ENCODE results near the gene MLEC. TPM values are rescaled to one million over a fixed set of nuclear protein-coding genes. Genes with fewer than 3 reads are reported as not detected.

MLEC gene
- total RNA-seq, 4 donors from 2014 or later, result 65.1 to 94.1 (median 85.8) TPM

DNA sequence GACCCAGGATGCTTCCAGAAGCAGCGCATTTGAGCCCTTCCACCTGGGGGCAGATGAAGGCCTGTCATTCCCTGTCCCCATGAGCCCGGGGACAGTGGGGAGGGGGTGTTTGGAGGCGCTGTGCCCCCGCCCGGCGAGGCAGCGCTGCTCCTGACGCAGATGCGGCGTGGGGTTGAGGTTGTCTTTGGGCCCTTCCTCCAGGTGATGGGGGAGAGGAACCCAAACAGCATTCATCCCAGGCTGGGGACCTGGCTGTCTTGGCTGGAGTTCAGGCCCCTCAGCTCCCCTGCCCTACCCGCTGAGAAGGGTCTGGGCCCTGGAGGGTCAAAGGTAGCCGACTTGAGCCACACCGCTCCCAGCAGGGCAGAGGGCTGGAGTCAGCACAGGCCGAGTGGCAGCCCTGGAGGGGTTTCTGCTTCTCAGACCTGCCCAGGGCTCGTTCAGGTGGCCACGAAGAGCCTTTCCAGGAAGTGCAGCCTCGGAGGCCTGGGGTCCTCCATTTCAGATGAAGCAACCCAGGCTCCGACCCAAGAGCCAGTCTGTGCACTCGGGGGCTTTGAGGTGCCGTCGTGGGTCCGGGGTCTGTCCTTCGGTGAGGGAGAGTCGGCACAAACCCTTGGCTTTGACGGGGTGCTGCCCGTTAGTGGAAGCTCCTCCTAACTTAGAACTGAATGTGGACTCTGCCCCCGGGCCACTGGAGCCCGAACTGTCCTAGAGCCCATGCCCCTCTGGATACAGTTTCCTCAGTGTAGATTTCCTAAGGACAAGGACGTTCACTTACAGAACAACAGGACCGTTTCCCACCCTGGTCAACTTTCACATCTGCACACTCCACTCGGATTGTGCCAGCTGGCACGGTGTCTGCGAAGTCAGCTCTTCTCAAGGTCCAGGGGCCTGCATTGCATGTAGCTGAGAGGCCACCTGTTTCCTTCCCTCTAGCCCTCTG, 54.8 kb downstream of the MLEC start:
- TF ChIP-seq, protein P1, sequence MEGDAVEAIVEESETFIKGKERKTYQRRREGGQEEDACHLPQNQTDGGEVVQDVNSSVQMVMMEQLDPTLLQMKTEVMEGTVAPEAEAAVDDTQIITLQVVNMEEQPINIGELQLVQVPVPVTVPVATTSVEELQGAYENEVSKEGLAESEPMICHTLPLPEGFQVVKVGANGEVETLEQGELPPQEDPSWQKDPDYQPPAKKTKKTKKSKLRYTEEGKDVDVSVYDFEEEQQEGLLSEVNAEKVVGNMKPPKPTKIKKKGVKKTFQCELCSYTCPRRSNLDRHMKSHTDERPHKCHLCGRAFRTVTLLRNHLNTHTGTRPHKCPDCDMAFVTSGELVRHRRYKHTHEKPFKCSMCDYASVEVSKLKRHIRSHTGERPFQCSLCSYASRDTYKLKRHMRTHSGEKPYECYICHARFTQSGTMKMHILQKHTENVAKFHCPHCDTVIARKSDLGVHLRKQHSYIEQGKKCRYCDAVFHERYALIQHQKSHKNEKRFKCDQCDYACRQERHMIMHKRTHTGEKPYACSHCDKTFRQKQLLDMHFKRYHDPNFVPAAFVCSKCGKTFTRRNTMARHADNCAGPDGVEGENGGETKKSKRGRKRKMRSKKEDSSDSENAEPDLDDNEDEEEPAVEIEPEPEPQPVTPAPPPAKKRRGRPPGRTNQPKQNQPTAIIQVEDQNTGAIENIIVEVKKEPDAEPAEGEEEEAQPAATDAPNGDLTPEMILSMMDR (IDR thresholded peaks at IDR 0.05; ENCODE audit: low read depth), result no peak

DNA sequence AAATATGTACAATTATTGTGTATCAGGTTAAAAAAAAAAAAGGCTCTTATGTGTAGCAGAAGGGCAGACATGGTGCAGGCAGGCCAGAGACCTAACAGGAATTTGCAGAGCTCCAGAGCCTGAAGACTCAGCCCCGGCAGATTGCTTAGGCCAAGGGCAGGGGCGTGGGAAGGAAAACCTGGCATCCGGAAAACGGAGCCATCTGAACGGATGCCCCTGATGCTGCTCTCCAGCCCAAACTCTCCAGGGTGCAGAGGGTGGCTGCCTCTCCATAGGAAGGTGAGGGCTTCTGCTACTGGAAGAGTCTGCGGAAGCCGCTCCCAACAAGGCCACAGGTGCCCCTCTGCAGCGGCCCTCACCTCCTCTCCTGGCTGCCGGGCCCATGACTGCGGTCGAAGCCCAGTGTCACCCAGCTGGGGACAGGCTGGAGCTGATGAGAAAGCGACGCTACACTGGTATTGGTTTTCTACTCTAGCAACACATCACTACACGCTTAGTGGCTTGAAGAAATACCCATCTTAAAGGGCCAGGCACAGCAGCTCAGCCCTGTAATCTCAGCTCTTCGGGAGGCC, 58.1 kb downstream of the MLEC start:
- TF ChIP-seq, protein P1 (IDR thresholded peaks at IDR 0.05; ENCODE audit: low read depth), result no peak

DNA sequence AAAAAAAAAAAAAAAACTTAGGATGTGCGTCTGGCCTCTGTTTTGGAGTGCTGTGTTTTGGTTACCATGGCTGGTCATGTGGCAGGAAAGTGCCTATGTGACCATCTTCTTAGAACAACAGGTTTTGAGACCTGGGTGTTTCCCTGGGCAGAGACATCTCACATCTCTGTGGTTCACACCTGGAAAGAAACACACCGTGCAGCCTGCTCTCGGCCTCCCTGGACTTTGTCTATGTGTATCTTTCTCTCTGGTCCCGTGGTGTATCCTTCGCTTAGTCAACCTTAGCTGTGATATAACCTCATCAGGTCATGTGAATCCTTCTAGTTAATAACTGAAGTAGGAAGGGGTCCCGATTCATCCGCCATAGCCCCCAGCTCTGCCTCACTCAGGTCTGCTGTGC, 61.3 kb downstream of the MLEC start:
- TF ChIP-seq, protein P1 (IDR thresholded peaks at IDR 0.05; ENCODE audit: low read depth), result no peak

DNA sequence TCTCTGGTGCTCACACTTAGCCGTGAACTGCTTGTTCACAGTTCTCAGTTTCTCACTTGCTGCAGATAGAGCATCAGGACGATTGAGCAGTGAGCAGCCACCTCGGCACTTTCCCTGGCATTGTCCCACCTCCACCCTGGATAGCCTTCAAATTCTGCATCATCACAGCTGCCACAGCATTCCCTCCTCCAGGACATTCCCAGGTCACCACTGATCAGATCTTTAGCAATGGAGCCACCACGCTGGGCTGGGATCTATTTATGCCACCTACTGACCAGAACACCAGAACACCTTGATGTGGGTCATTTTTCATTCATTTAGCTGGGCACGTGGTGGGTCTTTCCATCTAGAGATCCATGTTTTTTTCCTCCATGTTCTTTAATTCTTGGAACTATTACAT, 62.3 kb downstream of the MLEC start:
- TF ChIP-seq, protein P1 (IDR thresholded peaks at IDR 0.05; ENCODE audit: low read depth), result no peak

DNA sequence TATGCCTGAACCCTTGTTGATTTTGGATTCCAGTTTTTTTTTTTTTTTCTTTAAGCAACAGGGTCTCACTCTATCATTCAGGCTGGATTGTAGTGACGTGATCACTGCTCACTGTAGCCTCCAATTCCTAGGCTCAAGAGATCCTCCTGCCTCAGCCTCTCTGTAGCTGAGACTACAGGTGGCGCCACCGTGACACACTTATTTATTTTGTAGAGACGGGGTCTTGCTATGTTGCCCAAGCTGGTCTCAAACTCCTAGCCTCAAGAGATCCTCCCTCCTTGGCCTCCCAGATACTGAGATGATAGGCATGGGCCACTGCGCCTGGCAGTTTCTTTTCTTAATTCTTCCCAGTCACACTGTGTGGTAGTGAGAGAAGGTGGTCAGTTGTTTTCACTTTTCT, 63.9 kb downstream of the MLEC start:
- TF ChIP-seq, protein P1 (IDR thresholded peaks at IDR 0.05; ENCODE audit: low read depth), result no peak

DNA sequence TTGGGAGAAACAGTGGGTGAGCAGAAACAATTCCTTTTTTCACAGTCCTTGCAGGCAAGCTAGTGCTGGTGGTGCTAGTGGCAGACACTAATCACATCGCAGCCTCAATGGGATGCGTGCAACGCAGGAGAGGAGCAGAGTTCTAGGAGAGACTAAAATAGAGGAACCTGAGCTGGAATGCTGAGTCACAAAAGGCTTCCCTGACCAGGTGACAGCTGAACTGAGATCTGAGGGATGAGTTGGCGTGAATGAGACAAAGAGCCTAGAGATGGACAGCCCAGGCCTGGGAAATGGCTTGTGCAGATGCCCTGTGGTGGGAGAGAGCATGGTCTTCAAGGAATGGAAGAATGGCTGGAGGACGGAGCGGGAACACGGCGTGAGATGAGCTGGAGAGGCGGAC, 64.4 kb downstream of the MLEC start:
- TF ChIP-seq, protein P1 (IDR thresholded peaks at IDR 0.05; ENCODE audit: low read depth), result no peak

Other genes starting within 250 kb of the MLEC start
- 100 to 1,000 TPM; 514 to 710 (median 569) TPM for gene COX6A1, start 249.0 kb upstream of the MLEC start, total RNA-seq
- gene TRIAP1, start 240.8 kb upstream of the MLEC start, total RNA-seq, result 10 to 100 TPM; 12.6 to 31.8 (median 15.7) TPM
- gene GATC, start 240.7 kb upstream of the MLEC start, total RNA-seq, result 10 to 100 TPM; 18.1 to 29.3 (median 25.5) TPM
- gene SRSF9, start 217.4 kb upstream of the MLEC start, total RNA-seq, result 100 to 1,000 TPM in 1 of 4 donors, 10 to 100 TPM in 3; 61.4 to 100 (median 66.0) TPM
- gene DYNLL1, start 191.0 kb upstream of the MLEC start, total RNA-seq, result 100 to 1,000 TPM in 3 of 4 donors, 10 to 100 TPM in 1; 70.6 to 280 (median 137) TPM
- 10 to 100 TPM; 29.0 to 33.5 (median 30.5) TPM for gene COQ5, start 158.0 kb upstream of the MLEC start, total RNA-seq
- gene RNF10, start 152.8 kb upstream of the MLEC start, total RNA-seq, result 100 to 1,000 TPM; 147 to 314 (median 180) TPM
- 10 to 100 TPM; 20.4 to 57.4 (median 32.4) TPM for gene POP5, start 105.7 kb upstream of the MLEC start, total RNA-seq
- gene CABP1, start 46.5 kb upstream of the MLEC start, total RNA-seq, result 1 to 10 TPM in 1 of 4 donors, not detected in 3; 1.3 TPM
- gene UNC119B, start 23.3 kb downstream of the MLEC start, total RNA-seq, result 10 to 100 TPM; 11.3 to 24.1 (median 17.6) TPM
- 100 to 1,000 TPM in 3 of 4 donors, 10 to 100 TPM in 1; 31.6 to 237 (median 106) TPM for gene ACADS, start 38.7 kb downstream of the MLEC start, total RNA-seq
- 10 to 100 TPM; 18.9 to 21.5 (median 20.5) TPM for gene SPPL3, start 217.2 kb downstream of the MLEC start, total RNA-seq

Measured in subcutaneous adipose tissue (tissue), 4 donors.